ENCODE data around the gene CHST10.

Gene CHST10

GRCh38 chr2:100391735-100392515 is 25.5 kb downstream of the CHST10 start:
- H3K18ac ChIP-seq (ENCODE audit: low read length) = no peak overlapping the region
- no peak overlapping the region for H3K4ac ChIP-seq (ENCODE audit: low read depth, low read length)
- no peak overlapping the region for H3K27ac ChIP-seq (ENCODE audit: low read depth, low read length)
- H3K9ac ChIP-seq (ENCODE audit: low read length) = no peak overlapping the region
- H3K4me2 ChIP-seq (ENCODE audit: low read length) = no peak overlapping the region
- DNase-seq = no peak
- no peak overlapping the region for H2AK5ac ChIP-seq (ENCODE audit: low read length)
- no peaks in the 10 kb centered on the region for H3K79me1 ChIP-seq (ENCODE audit: low read length)
- whole genome bisulfite sequencing (ENCODE audit: extremely low coverage, insufficient coverage, low lambda C conversion rate) = no CpG with 5 or more reads among the region's 23 CpGs
- no peak overlapping the region for H2BK15ac ChIP-seq (replicated peaks; ENCODE audit: low read depth)
- H4K5ac ChIP-seq (ENCODE audit: low read length) = no peak overlapping the region
- H3K27me3 ChIP-seq (ENCODE audit: insufficient read depth, low read length, poor library complexity) = no peaks in the 10 kb centered on the region
- no peaks in the 10 kb centered on the region for H3K79me2 ChIP-seq (ENCODE audit: control insufficient read depth, insufficient read depth, low read length)
- H4K8ac ChIP-seq (ENCODE audit: low read depth, low read length) = no peak overlapping the region
- no peak overlapping the region for H3K4me3 ChIP-seq (ENCODE audit: low read length)
- H3K4me1 ChIP-seq (ENCODE audit: control insufficient read depth, low read depth, low read length) = no peaks in the 10 kb centered on the region
- peaks cover 3% of the 10 kb centered on the region for H3K36me3 ChIP-seq (ENCODE audit: control insufficient read depth, insufficient read depth, low read length)
- H2BK120ac ChIP-seq (ENCODE audit: low read depth, low read length) = no peak overlapping the region
- no peak overlapping the region for H3K56ac ChIP-seq (ENCODE audit: low read length)
- H2BK5ac ChIP-seq (ENCODE audit: low read length) = no peak overlapping the region
- no peak overlapping the region for H3K23ac ChIP-seq (ENCODE audit: low read length)

DNA sequence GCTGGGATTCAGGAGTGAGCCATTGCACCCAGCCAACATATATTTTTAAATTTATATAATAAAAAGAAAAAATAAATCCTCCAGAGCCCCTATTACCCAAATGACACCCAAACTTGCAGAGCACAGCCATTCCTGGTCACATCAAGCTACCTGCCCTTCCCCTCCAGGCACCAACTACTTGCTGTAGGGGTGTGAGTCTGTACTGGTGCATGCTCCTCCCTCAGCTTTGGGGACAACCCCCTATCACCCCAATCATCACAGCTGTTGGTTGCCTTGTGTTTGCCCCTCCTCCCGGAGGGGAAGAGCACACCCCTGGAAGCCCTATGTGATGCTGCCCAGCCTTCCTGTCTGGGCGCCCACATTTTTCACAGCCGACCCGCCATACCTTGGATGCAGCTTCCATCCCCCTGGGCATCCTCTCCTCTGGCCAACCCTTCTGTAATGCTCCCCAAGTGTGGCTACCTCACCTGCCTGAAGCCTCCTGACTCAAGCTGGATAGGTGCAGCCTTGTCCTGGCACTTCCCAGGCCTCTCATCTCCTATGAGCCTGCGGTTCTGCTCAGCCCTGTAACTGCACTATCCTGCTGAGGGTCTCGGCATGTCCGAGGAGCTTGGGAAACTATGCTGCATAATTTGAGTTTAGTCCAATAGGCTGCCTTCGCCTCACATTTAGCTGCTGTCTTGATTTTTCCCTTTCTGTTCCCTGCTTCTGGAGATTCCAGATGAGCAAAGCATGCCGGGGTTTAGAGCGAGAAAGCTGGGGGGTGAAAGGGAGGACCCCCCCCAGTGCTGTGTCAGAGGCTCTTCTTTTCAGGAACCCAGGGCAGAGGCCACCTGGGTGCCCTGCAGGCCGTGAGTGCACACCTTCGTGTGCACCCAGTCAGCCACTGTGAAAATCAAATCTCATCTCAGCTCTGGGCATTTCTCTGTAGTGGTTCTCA is 27.2 kb downstream of the CHST10 start:
- Histone ChIP-seq H3K27me3 (ENCODE audit: insufficient read depth, low read length, poor library complexity) (no peaks in the 10 kb centered on the region), H3K27ac (ENCODE audit: low read depth, low read length) (no peak overlapping the region), H3K4me3 (ENCODE audit: low read length) (no peak overlapping the region), H3K79me1 (ENCODE audit: low read length) (no peaks in the 10 kb centered on the region), H4K5ac (ENCODE audit: low read length) (no peak overlapping the region), H2BK5ac (ENCODE audit: low read length) (no peak overlapping the region), H3K79me2 (ENCODE audit: control insufficient read depth, insufficient read depth, low read length) (no peaks in the 10 kb centered on the region), H2AK5ac (ENCODE audit: low read length) (no peak overlapping the region), H3K9ac (ENCODE audit: low read length) (no peak overlapping the region), H3K23ac (ENCODE audit: low read length) (no peak overlapping the region), H3K4ac (ENCODE audit: low read depth, low read length) (no peak overlapping the region), H3K36me3 (ENCODE audit: control insufficient read depth, insufficient read depth, low read length) (peaks cover 2% of the 10 kb centered on the region), H3K4me2 (ENCODE audit: low read length) (no peak overlapping the region), H2BK15ac (replicated peaks; ENCODE audit: low read depth) (no peak overlapping the region), H3K56ac (ENCODE audit: low read length) (no peak overlapping the region), H4K8ac (ENCODE audit: low read depth, low read length) (no peak overlapping the region), H2BK120ac (ENCODE audit: low read depth, low read length) (no peak overlapping the region), H3K18ac (ENCODE audit: low read length) (no peak overlapping the region), H3K4me1 (ENCODE audit: control insufficient read depth, low read depth, low read length) (no peaks in the 10 kb centered on the region)
- DNase-seq = no peak
- WGBS (ENCODE audit: extremely low coverage, insufficient coverage, low lambda C conversion rate) = no CpG with 5 or more reads among the region's 12 CpGs

DNA sequence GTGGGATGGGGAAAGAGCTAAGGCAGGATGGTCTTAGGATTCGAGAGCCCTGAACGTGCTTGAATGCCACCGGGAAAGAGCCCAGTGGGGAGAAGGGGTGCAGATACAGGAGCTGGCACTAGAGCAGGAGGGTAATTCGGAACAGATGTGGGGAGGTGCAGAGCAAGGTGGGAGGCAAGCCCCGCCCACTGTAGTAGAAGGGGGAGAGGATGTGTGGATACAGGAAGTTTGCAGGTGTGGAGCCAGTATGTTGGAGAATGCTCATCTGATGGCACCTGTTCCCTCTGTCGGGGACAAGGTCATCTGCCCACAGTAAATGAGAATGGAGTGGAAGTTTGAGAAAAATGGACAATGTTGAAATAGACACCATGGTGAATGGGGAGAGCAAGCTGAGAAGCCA is 28.8 kb downstream of the CHST10 start:
- Histone ChIP-seq H3K36me3 (ENCODE audit: control insufficient read depth, insufficient read depth, low read length) (no peaks in the 10 kb centered on the region), H4K8ac (ENCODE audit: low read depth, low read length) (no peak overlapping the region), H3K9ac (ENCODE audit: low read length) (no peak overlapping the region), H3K4me1 (ENCODE audit: control insufficient read depth, low read depth, low read length) (no peaks in the 10 kb centered on the region), H4K5ac (ENCODE audit: low read length) (no peak overlapping the region), H3K23ac (ENCODE audit: low read length) (no peak overlapping the region), H2BK120ac (ENCODE audit: low read depth, low read length) (no peak overlapping the region), H2BK15ac (replicated peaks; ENCODE audit: low read depth) (no peak overlapping the region), H3K4me3 (ENCODE audit: low read length) (no peak overlapping the region), H2BK5ac (ENCODE audit: low read length) (no peak overlapping the region), H3K27me3 (ENCODE audit: insufficient read depth, low read length, poor library complexity) (no peaks in the 10 kb centered on the region), H3K27ac (ENCODE audit: low read depth, low read length) (no peak overlapping the region), H3K18ac (ENCODE audit: low read length) (no peak overlapping the region), H2AK5ac (ENCODE audit: low read length) (no peak overlapping the region), H3K4me2 (ENCODE audit: low read length) (no peak overlapping the region), H3K4ac (ENCODE audit: low read depth, low read length) (no peak overlapping the region), H3K79me2 (ENCODE audit: control insufficient read depth, insufficient read depth, low read length) (no peaks in the 10 kb centered on the region), H3K56ac (ENCODE audit: low read length) (no peak overlapping the region), H3K79me1 (ENCODE audit: low read length) (no peaks in the 10 kb centered on the region)
- no CpG with 5 or more reads among the region's 6 CpGs for WGBS (ENCODE audit: extremely low coverage, insufficient coverage, low lambda C conversion rate)
- DNase-seq = no peak

DNA sequence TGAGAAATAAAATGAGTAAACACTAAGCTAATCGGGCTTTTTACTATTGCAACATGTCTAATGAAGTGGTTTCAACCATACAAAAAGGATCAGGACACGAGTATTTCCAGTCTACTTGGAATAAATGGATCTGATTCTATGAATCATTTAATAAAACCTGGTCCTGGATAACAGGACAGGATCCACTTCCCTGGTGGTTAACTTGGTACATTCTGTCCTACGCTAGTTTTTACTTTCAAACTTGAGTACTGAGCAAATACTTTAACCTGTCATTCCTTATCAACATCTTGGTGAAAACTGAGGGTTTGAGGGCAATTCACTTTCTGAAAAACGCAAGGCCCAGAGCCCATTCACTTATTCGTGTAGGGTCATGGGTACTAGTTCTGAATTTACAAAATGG is 33.5 kb downstream of the CHST10 start:
- Histone ChIP-seq H3K4me3 (ENCODE audit: low read length) (no peak overlapping the region), H3K4ac (ENCODE audit: low read depth, low read length) (no peak overlapping the region), H3K4me1 (ENCODE audit: control insufficient read depth, low read depth, low read length) (no peaks in the 10 kb centered on the region), H2BK15ac (replicated peaks; ENCODE audit: low read depth) (no peak overlapping the region), H2AK5ac (ENCODE audit: low read length) (no peak overlapping the region), H4K5ac (ENCODE audit: low read length) (no peak overlapping the region), H3K27ac (ENCODE audit: low read depth, low read length) (no peak overlapping the region), H3K4me2 (ENCODE audit: low read length) (no peak overlapping the region), H3K79me2 (ENCODE audit: control insufficient read depth, insufficient read depth, low read length) (no peaks in the 10 kb centered on the region), H3K79me1 (ENCODE audit: low read length) (no peaks in the 10 kb centered on the region), H3K27me3 (ENCODE audit: insufficient read depth, low read length, poor library complexity) (no peaks in the 10 kb centered on the region), H3K56ac (ENCODE audit: low read length) (no peak overlapping the region), H3K23ac (ENCODE audit: low read length) (no peak overlapping the region), H3K36me3 (ENCODE audit: control insufficient read depth, insufficient read depth, low read length) (no peaks in the 10 kb centered on the region), H4K8ac (ENCODE audit: low read depth, low read length) (no peak overlapping the region), H2BK120ac (ENCODE audit: low read depth, low read length) (no peak overlapping the region), H3K18ac (ENCODE audit: low read length) (no peak overlapping the region), H2BK5ac (ENCODE audit: low read length) (no peak overlapping the region), H3K9ac (ENCODE audit: low read length) (no peak overlapping the region)
- no CpG with 5 or more reads among the region's 5 CpGs for WGBS (ENCODE audit: extremely low coverage, insufficient coverage, low lambda C conversion rate)
- DNase-seq = no peak

DNA sequence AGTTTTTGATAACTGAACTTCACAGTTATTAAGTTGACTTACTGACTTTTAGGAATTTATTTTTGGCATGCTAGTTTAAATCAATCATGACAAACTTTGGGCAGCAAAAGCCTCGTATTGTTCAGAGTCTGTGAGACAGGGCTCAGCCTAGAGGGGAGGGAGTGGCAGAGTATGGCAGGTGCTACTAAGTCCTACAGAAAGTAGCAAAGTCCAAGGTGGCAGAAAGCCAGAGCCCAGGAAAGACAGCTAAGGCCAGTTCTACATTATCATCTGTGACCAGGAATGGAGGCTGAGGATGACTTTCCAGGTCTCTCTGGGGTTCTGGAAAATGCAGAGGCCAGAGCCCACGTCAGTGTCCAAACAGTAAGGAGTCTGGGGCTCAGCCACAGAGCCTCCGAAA is 34.2 kb downstream of the CHST10 start:
- Histone ChIP-seq H3K4me1 (ENCODE audit: control insufficient read depth, low read depth, low read length) (no peaks in the 10 kb centered on the region), H3K36me3 (ENCODE audit: control insufficient read depth, insufficient read depth, low read length) (no peaks in the 10 kb centered on the region), H3K27ac (ENCODE audit: low read depth, low read length) (no peak overlapping the region), H2BK120ac (ENCODE audit: low read depth, low read length) (no peak overlapping the region), H3K4me2 (ENCODE audit: low read length) (no peak overlapping the region), H2BK5ac (ENCODE audit: low read length) (no peak overlapping the region), H3K79me1 (ENCODE audit: low read length) (no peaks in the 10 kb centered on the region), H3K9ac (ENCODE audit: low read length) (no peak overlapping the region), H3K18ac (ENCODE audit: low read length) (no peak overlapping the region), H2BK15ac (replicated peaks; ENCODE audit: low read depth) (no peak overlapping the region), H4K8ac (ENCODE audit: low read depth, low read length) (no peak overlapping the region), H3K56ac (ENCODE audit: low read length) (no peak overlapping the region), H2AK5ac (ENCODE audit: low read length) (no peak overlapping the region), H3K23ac (ENCODE audit: low read length) (no peak overlapping the region), H3K4me3 (ENCODE audit: low read length) (no peak overlapping the region), H3K4ac (ENCODE audit: low read depth, low read length) (no peak overlapping the region), H3K27me3 (ENCODE audit: insufficient read depth, low read length, poor library complexity) (no peaks in the 10 kb centered on the region), H3K79me2 (ENCODE audit: control insufficient read depth, insufficient read depth, low read length) (no peaks in the 10 kb centered on the region), H4K5ac (ENCODE audit: low read length) (no peak overlapping the region)
- DNase-seq = no peak
- WGBS (ENCODE audit: extremely low coverage, insufficient coverage, low lambda C conversion rate) = no CpG with 5 or more reads among the region's 3 CpGs
